Measurements from ENCODE around the gene OGT.
A peak's percentile ranks its signal among the peaks of the same experiment; 100 is the strongest.
"Not testable (repeated sequence)": the region's sequence is repeated elsewhere in the genome, so short reads cannot be mapped to it uniquely, and the experiment has no call there.

Gene OGT

DNA sequence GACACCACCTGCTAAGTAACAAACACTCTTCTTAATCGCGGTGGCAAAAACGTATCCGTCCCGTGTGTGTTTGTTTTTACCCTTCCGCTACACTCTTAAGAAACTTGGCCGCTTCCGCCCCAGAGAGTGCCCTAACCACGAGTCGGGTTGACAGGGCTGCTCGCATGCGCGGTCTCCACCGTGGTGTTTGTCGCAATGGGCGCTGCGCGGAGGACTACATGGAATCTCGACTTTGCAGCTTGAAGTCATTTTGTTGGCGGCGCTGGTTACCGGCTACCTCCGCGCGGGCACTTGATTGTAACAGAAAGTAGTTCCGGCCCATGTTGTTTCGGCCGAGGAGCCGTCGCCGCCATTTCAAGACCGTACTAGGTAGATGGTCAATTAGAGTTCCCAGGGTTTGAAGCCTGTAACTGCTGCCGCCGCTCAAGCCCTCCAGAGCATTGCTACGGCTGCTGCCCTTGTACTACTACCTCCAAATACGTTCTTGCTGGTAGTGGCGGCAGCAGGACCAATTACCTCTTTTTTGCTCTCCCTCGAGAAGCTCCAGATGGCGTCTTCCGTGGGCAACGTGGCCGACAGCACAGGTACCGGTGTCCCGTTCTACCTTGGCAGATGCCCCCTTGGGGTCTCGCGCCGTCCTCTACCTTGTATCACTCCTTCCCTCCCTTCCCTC is at the start of gene OGT:
Gene OGT (plus strand): TSS at position 352 of the 673 bp plus-strand sequence. CDS start 196 bp downstream, at position 548.
- Histone ChIP-seq H3K36me3 (ENCODE audit: insufficient read depth, low read length) (no peaks in the 10 kb centered on the region), H3K9me3 (ENCODE audit: low read length) (no peaks in the 10 kb centered on the region), H3K9ac (ENCODE audit: low read length) (peak within 1 kb of the TSS; percentile 71), H3K4me1 (ENCODE audit: insufficient read depth, low read length) (peaks cover 4% of the 10 kb centered on the region), H3K4me3 (ENCODE audit: low read depth in 1 of 2, low read length in 2 of 2) (peak within 1 kb of the TSS; percentile 66 to 82), H3K27ac (ENCODE audit: low read depth, low read length) (peak within 1 kb of the TSS; percentile 85), H3K27me3 (ENCODE audit: control insufficient read depth in 1 of 2, insufficient read depth in 2 of 2, low read length in 2 of 2) (no peaks in the 10 kb centered on the region)

DNA sequence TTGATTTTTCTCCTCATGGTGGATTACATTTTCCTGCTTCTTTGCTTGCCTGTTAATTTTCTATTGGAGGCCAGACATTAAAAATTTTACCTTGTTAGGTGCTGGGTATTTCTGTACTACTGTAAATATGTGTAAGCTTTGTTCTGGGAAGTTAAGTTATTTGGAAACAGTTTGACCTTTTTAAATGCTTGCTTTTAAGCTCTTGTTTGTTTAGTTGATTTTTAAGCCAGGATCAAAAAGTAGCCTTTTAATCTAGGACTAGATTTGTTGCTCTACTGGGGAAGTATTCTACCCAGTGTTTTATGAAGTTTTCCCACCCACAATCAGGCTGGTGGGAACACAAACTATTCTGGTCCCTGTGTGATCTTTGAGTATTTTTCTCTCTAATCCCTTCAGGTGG is 45.1 kb upstream of the OGT start:
- Histone ChIP-seq H3K4me1 (ENCODE audit: insufficient read depth, low read length) (no peaks in the 10 kb centered on the region), H3K4me3 (ENCODE audit: low read depth in 1 of 2, low read length in 2 of 2) (no peak overlapping the region), H3K9me3 (ENCODE audit: low read length) (no peaks in the 10 kb centered on the region), H3K27ac (ENCODE audit: low read depth, low read length) (no peak overlapping the region), H3K27me3 (ENCODE audit: control insufficient read depth in 1 of 2, insufficient read depth in 2 of 2, low read length in 2 of 2) (no peaks in the 10 kb centered on the region), H3K36me3 (ENCODE audit: insufficient read depth, low read length) (no peaks in the 10 kb centered on the region), H3K9ac (ENCODE audit: low read length) (no peak overlapping the region)

DNA sequence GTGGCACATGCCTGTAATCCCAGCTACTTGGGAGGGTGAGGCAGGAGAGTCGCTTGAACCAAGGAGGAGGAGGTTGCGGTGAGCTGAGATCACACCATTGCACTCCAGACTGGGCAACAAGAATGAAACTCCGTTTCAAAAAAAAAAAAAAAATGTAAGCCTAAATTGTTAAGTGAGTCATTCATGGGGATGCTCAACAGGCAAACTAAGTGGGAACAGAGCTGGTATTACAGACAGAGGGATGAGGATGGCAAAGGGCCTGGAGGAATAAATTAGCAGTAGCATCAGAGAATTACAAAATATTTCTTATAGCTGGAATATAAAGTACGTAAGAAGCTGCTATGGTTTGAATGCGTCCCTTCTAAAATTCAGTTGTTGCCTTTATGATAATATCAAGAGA is 43.4 kb upstream of the OGT start:
- no peak overlapping the region for H3K9ac ChIP-seq (ENCODE audit: low read length)
- H3K4me3 ChIP-seq (ENCODE audit: low read depth in 1 of 2, low read length in 2 of 2): no peak overlapping the region

DNA sequence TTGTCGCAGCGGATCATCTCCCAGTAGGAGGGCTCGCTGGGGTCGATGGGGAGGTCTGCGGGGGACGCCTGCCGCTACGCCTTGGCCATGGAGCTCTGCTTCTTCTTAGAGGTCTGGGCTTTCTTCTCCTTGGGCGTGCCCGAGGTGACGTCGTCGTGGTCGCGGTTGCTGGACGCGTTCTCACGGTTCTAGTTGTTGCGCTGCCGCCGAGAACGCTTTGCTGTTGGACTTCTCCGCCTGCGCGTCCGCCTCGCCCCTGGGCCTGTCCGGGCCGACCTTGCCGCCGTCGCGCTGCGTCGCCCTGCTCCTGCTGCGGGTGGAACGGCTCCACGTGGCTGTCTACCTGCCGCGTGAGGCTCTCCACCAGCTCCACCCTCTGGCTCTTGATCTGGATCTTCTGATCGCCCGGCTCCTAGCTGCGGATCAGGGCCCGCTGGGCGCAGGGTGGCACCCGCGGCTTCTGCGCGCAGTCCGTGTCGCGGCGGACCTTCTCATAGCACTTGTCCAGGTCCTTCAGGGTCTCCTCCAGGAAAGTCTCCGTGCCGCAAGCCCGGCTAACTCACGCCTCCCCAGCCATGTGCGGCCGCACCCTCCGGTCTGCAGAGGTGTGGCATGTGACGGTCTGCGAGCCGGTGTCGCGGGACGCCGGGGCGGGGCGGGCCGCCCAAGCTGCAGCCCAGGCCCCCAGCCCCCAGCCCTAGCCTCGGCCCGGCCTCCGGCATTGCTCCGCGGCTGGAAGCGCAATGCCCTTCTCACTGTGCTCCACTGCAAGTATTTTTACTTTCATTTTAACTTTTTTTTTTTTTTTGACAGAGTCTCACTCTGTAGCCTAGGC is 40.5 kb upstream of the OGT start:
- Histone ChIP-seq H3K27ac (ENCODE audit: low read depth, low read length) (no peak overlapping the region), H3K9me3 (ENCODE audit: low read length) (no peaks in the 10 kb centered on the region), H3K36me3 (ENCODE audit: insufficient read depth, low read length) (no peaks in the 10 kb centered on the region), H3K9ac (ENCODE audit: low read length) (no peak overlapping the region), H3K4me1 (ENCODE audit: insufficient read depth, low read length) (peaks cover 6% of the 10 kb centered on the region), H3K27me3 (ENCODE audit: control insufficient read depth in 1 of 2, insufficient read depth in 2 of 2, low read length in 2 of 2) (no peaks in the 10 kb centered on the region), H3K4me3 (ENCODE audit: low read depth in 1 of 2, low read length in 2 of 2) (peak overlapping the region; percentile 52 to 60)

More for the DNA sequence above, 43.4 kb upstream of the OGT start:
- peaks cover 6% of the 10 kb centered on the region for H3K4me1 ChIP-seq (ENCODE audit: insufficient read depth, low read length)
- H3K27ac ChIP-seq (ENCODE audit: low read depth, low read length): no peak overlapping the region
- no peaks in the 10 kb centered on the region for H3K36me3 ChIP-seq (ENCODE audit: insufficient read depth, low read length)
- no peaks in the 10 kb centered on the region for H3K9me3 ChIP-seq (ENCODE audit: low read length)
- no peaks in the 10 kb centered on the region for H3K27me3 ChIP-seq (ENCODE audit: control insufficient read depth in 1 of 2, insufficient read depth in 2 of 2, low read length in 2 of 2)

DNA sequence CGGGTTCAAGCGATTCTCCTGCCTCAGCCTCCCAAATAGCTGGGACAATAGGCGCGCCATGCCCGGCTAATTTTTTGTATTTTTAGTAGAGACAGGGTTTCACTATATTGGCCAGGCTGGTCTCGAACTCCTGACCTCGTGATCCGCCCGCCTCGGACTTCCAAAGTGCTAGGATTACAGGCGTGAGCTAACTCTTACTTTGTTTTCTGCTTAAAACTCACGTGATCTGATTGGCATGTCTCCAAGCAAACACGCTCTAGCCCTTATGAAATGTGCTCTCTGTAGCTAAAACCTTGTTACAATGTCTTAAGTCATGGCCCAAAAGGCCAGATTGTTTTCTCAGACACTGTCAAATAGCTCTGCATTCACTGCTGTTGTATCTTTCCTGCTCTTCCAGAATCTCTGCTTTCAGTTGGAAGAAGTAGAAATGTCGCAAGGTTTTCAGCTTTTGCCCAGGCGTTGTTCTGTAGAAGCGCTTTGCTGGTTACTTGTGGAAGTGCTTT is 39.7 kb upstream of the OGT start:
- peak overlapping the region; percentile 0 for H3K27ac ChIP-seq (ENCODE audit: low read depth, low read length)
- peaks cover 6% of the 10 kb centered on the region for H3K4me1 ChIP-seq (ENCODE audit: insufficient read depth, low read length)
- H3K9me3 ChIP-seq (ENCODE audit: low read length): no peaks in the 10 kb centered on the region
- peak overlapping the region in 1 of 2 donors; percentile 60 for H3K4me3 ChIP-seq (ENCODE audit: low read depth in 1 of 2, low read length in 2 of 2)
- no peak overlapping the region for H3K9ac ChIP-seq (ENCODE audit: low read length)
- no peaks in the 10 kb centered on the region for H3K27me3 ChIP-seq (ENCODE audit: control insufficient read depth in 1 of 2, insufficient read depth in 2 of 2, low read length in 2 of 2)
- H3K36me3 ChIP-seq (ENCODE audit: insufficient read depth, low read length): no peaks in the 10 kb centered on the region

DNA sequence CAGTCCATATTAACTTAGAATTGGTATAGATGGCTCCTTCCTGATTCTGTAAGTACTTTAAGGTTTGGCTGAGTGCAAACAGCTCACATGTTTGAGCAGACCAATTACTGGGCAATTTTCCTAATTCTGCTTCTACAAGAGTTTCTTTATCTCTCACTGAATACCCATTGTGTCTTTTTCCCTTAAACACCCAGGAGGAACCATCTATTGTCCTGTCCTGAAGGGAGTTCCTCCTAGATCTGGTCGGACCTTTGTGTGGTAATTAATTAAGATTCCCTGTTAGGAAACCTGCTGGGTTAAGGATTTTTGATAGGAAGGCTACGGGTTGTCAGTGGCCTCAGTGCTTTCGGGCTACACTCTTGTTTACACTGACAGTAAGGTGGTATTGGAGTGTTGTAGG is 36.9 kb upstream of the OGT start:
- H3K4me1 ChIP-seq (ENCODE audit: insufficient read depth, low read length); H3K36me3 ChIP-seq (ENCODE audit: insufficient read depth, low read length); H3K27ac ChIP-seq (ENCODE audit: low read depth, low read length); H3K9me3 ChIP-seq (ENCODE audit: low read length); H3K27me3 ChIP-seq (ENCODE audit: control insufficient read depth in 1 of 2, insufficient read depth in 2 of 2, low read length in 2 of 2); H3K9ac ChIP-seq (ENCODE audit: low read length); H3K4me3 ChIP-seq (ENCODE audit: low read depth in 1 of 2, low read length in 2 of 2): not testable (repeated sequence)

DNA sequence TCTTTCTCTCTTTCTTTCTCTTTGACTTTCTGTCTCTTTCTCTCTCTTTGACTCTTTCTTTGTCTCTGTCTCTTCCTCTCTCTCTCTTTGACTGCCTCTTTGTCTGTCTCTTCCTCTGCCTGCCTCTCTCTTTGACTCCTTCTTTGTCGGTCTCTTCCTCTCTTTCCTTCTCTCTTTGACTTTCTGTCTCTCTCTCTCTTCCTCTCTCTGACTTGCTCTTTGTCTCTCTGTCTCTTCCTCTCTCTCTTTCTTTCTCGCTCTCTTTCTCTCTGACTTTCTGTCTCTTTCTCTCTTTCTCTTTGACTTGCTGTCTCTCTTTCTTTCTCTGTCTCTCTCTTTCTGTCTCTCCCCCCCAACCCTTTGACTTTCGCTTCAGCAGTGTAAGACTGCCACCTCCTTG is 36.4 kb upstream of the OGT start:
- H3K4me3 ChIP-seq (ENCODE audit: low read depth in 1 of 2, low read length in 2 of 2): no peak overlapping the region
- no peak overlapping the region for H3K9ac ChIP-seq (ENCODE audit: low read length)
- no peak overlapping the region for H3K27ac ChIP-seq (ENCODE audit: low read depth, low read length)
- peaks cover 6% of the 10 kb centered on the region for H3K4me1 ChIP-seq (ENCODE audit: insufficient read depth, low read length)
- H3K27me3 ChIP-seq (ENCODE audit: control insufficient read depth in 1 of 2, insufficient read depth in 2 of 2, low read length in 2 of 2): no peaks in the 10 kb centered on the region
- H3K9me3 ChIP-seq (ENCODE audit: low read length): no peaks in the 10 kb centered on the region
- H3K36me3 ChIP-seq (ENCODE audit: insufficient read depth, low read length): no peaks in the 10 kb centered on the region

DNA sequence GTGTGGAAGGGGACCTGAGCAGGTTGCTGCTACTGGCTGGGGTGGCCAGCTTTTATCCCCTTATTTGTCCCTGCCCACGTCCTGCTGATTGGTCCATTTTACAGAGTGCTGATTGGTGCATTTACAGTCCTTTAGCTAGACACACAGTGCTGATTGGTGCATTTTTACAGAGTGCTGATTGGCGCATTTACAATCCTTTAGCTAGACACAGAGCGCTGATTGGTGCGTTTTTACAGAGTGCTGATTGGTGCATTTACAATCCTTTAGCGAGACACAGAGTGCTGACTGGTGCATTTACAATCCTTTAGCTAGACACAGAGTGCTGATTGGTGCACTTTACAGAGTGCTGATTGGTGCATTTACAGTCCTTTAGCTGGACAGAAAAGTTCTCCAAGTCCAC is 30.8 kb upstream of the OGT start:
- H3K9me3 ChIP-seq (ENCODE audit: low read length); H3K36me3 ChIP-seq (ENCODE audit: insufficient read depth, low read length); H3K27ac ChIP-seq (ENCODE audit: low read depth, low read length); H3K4me3 ChIP-seq (ENCODE audit: low read depth in 1 of 2, low read length in 2 of 2); H3K4me1 ChIP-seq (ENCODE audit: insufficient read depth, low read length); H3K9ac ChIP-seq (ENCODE audit: low read length); H3K27me3 ChIP-seq (ENCODE audit: control insufficient read depth in 1 of 2, insufficient read depth in 2 of 2, low read length in 2 of 2): not testable (repeated sequence)

DNA sequence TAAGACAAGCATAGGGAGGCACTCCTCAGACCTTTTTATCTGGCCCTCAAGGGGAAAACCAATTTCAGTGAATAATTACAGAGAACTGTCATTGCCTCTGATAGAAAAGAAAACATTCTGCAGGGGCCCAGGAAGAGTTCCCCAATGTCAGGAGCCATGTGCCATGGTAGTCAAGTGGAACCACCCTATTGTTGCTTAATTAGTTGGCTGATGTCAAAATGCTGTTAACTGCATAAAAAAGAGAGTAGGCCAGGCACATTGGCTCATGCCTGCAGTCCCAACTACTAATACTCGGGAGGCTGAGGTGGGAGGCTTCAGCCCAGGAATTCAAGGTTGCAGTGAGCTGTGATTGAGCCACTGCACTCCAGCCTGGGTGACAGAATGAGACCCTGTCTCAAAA is 28.6 kb upstream of the OGT start:
- Histone ChIP-seq H3K36me3 (ENCODE audit: insufficient read depth, low read length) (no peaks in the 10 kb centered on the region), H3K9me3 (ENCODE audit: low read length) (no peaks in the 10 kb centered on the region), H3K9ac (ENCODE audit: low read length) (no peak overlapping the region), H3K27ac (ENCODE audit: low read depth, low read length) (no peak overlapping the region), H3K27me3 (ENCODE audit: control insufficient read depth in 1 of 2, insufficient read depth in 2 of 2, low read length in 2 of 2) (no peaks in the 10 kb centered on the region), H3K4me3 (ENCODE audit: low read depth in 1 of 2, low read length in 2 of 2) (no peak overlapping the region), H3K4me1 (ENCODE audit: insufficient read depth, low read length) (no peaks in the 10 kb centered on the region)

DNA sequence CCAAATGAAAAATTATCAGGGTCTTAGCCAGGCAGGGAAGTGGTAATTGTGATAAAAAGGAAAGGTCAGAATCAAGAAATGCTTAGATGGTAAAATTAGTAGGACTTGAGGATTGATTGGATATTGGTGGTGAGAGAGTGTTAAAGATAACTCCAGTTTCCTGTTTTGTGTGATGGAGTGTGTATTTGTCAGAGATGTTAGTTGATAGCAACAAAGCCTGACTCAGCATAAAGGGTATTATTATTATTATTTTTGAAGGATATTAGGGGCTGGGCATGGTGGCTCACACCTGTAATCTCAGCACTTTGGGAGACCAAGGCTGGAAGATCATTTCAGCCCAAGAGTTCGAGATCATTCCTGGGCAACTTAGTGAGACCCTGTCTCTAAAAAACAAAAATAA is 23.6 kb upstream of the OGT start:
- no peaks in the 10 kb centered on the region for H3K36me3 ChIP-seq (ENCODE audit: insufficient read depth, low read length)
- no peaks in the 10 kb centered on the region for H3K4me1 ChIP-seq (ENCODE audit: insufficient read depth, low read length)
- H3K9me3 ChIP-seq (ENCODE audit: low read length): no peaks in the 10 kb centered on the region
- no peaks in the 10 kb centered on the region for H3K27me3 ChIP-seq (ENCODE audit: control insufficient read depth in 1 of 2, insufficient read depth in 2 of 2, low read length in 2 of 2)
- no peak overlapping the region for H3K9ac ChIP-seq (ENCODE audit: low read length)
- no peak overlapping the region for H3K4me3 ChIP-seq (ENCODE audit: low read depth in 1 of 2, low read length in 2 of 2)
- H3K27ac ChIP-seq (ENCODE audit: low read depth, low read length): no peak overlapping the region

DNA sequence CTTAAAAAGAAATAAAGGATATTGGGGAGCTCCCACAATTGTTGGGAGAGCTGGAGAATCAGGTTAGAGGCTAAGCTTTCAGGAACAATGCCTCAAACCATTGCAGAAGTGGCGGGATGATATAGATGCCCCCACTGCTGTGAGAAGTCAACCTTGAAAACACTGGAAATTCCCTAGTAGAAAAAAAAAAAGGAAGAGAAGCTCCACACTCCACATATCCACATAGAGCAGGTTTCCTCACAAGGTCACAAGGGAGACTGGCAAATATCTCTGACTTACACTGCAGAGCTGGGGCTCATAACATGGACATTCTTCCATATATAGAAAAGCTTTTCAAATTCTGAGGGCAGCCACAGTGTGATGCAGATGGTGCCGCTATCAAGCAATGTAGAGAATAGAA is 22.7 kb upstream of the OGT start:
- H3K4me3 ChIP-seq (ENCODE audit: low read depth in 1 of 2, low read length in 2 of 2): no peak overlapping the region
- H3K36me3 ChIP-seq (ENCODE audit: insufficient read depth, low read length): no peaks in the 10 kb centered on the region
- no peak overlapping the region for H3K27ac ChIP-seq (ENCODE audit: low read depth, low read length)
- no peaks in the 10 kb centered on the region for H3K27me3 ChIP-seq (ENCODE audit: control insufficient read depth in 1 of 2, insufficient read depth in 2 of 2, low read length in 2 of 2)
- no peak overlapping the region for H3K9ac ChIP-seq (ENCODE audit: low read length)
- H3K9me3 ChIP-seq (ENCODE audit: low read length): no peaks in the 10 kb centered on the region
- H3K4me1 ChIP-seq (ENCODE audit: insufficient read depth, low read length): peaks cover 6% of the 10 kb centered on the region
